Dermis microvascular lymphatic vessel endothelial cell (primary cell): ENCODE data around the gene PRRC2A. TPM values are rescaled to one million over a fixed set of nuclear protein-coding genes. Genes with fewer than 3 reads are reported as not detected.
A peak's percentile ranks its signal among the peaks of the same experiment; 100 is the strongest.

Experiments
- DNase-seq, 2 donors: peaks; one replicate each; pipeline versions ENCODE4 v3.0.0 to v3.0.0-alpha.2; 2010; ENCODE audit warnings: low read depth in 2 of 2
- total RNA-seq: library from RNA; depleted of rRNA; stranded (reverse); fragments of >200 nt; gene quantifications from 2 replicates; pipeline ENCODE4 v1.2.1, GENCODE V29; 2014

Gene PRRC2A
- 19.8 and 35.0 TPM in 2 replicates for total RNA-seq

DNA sequence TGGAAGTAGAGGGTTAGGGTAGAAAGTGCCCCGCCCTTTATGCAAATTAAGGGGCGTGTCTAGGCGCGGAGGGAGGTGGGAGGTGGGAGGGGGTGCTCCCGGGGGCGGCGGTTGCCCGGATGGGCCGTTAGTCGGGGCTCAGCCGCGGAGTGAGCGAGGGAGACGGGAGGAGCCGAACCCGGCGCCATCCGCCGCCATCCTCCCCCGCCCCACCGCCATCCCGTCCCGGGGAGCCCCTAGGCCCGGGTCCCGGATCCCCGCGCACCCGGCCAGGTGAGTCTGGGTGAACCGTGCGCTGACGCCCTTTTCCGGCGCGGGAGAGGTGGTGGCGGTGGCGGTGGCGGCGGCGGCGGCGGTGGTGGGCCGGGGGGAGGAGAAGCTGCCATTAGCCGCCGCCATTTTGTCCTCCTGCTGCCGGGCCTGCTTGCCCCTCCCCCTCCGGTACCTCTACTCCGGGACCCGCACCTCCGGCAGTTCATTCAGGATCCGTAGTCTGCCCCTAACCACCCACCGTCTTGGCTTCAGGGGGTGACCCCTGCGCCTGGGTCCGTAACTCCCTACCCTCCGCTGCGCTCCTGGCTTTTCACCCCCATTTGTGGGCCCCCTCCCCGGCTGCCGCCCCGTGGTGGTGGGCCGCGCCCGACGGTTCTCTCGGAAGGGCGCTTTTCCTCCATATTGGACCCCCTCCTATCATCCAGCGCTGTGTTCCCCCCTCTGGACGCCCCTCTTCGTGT is at the start of gene PRRC2A:
Gene PRRC2A (plus strand): TSS at position 130 of the 734 bp plus-strand sequence. CDS start 2,075 bp downstream, outside the sequence.
- DNase-seq = peak in 1 of 2 donors; percentile 26

DNA sequence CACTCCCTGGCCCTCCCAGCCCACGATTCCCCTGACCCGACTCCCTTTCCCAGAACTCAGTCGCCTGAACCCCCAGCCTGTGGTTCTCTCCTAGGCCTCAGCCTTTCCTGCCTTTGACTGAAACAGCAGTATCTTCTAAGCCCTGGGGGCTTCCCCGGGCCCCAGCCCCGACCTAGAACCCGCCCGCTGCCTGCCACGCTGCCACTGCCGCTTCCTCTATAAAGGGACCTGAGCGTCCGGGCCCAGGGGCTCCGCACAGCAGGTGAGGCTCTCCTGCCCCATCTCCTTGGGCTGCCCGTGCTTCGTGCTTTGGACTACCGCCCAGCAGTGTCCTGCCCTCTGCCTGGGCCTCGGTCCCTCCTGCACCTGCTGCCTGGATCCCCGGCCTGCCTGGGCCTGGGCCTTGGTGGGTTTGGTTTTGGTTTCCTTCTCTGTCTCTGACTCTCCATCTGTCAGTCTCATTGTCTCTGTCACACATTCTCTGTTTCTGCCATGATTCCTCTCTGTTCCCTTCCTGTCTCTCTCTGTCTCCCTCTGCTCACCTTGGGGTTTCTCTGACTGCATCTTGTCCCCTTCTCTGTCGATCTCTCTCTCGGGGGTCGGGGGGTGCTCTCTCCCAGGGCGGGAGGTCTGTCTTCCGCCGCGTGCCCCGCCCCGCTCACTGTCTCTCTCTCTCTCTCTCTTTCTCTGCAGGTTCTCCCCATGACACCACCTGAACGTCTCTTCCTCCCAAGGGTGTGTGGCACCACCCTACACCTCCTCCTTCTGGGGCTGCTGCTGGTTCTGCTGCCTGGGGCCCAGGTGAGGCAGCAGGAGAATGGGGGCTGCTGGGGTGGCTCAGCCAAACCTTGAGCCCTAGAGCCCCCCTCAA is 48.2 kb upstream of the PRRC2A start, which contains the start of gene LTA:
Gene LTA (plus strand): TSS at position 249 of the 871 bp plus-strand sequence. CDS start 454 bp downstream, at position 703.
- no peak for DNase-seq

DNA sequence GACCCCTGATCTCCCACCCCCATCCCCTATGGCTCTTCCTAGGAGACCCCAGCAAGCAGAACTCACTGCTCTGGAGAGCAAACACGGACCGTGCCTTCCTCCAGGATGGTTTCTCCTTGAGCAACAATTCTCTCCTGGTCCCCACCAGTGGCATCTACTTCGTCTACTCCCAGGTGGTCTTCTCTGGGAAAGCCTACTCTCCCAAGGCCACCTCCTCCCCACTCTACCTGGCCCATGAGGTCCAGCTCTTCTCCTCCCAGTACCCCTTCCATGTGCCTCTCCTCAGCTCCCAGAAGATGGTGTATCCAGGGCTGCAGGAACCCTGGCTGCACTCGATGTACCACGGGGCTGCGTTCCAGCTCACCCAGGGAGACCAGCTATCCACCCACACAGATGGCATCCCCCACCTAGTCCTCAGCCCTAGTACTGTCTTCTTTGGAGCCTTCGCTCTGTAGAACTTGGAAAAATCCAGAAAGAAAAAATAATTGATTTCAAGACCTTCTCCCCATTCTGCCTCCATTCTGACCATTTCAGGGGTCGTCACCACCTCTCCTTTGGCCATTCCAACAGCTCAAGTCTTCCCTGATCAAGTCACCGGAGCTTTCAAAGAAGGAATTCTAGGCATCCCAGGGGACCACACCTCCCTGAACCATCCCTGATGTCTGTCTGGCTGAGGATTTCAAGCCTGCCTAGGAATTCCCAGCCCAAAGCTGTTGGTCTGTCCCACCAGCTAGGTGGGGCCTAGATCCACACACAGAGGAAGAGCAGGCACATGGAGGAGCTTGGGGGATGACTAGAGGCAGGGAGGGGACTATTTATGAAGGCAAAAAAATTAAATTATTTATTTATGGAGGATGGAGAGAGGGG is 47.0 kb upstream of the PRRC2A start:
- no peak for DNase-seq

DNA sequence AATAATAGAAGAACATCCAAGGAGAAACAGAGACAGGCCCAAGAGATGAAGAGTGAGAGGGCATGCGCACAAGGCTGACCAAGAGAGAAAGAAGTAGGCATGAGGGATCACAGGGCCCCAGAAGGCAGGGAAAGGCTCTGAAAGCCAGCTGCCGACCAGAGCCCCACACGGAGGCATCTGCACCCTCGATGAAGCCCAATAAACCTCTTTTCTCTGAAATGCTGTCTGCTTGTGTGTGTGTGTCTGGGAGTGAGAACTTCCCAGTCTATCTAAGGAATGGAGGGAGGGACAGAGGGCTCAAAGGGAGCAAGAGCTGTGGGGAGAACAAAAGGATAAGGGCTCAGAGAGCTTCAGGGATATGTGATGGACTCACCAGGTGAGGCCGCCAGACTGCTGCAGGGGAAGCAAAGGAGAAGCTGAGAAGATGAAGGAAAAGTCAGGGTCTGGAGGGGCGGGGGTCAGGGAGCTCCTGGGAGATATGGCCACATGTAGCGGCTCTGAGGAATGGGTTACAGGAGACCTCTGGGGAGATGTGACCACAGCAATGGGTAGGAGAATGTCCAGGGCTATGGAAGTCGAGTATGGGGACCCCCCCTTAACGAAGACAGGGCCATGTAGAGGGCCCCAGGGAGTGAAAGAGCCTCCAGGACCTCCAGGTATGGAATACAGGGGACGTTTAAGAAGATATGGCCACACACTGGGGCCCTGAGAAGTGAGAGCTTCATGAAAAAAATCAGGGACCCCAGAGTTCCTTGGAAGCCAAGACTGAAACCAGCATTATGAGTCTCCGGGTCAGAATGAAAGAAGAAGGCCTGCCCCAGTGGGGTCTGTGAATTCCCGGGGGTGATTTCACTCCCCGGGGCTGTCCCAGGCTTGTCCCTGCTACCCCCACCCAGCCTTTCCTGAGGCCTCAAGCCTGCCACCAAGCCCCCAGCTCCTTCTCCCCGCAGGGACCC is 46.1 kb upstream of the PRRC2A start:
- no peak for DNase-seq

- DNase-seq = no peak
Observed at GRCh38 chr6:31575335-31575901, 45.1 kb upstream of the PRRC2A start, which contains the start of gene TNF. Gene TNF (plus strand): TSS chr6:31575565. CDS start chr6:31575742, 177 bp downstream.

DNA sequence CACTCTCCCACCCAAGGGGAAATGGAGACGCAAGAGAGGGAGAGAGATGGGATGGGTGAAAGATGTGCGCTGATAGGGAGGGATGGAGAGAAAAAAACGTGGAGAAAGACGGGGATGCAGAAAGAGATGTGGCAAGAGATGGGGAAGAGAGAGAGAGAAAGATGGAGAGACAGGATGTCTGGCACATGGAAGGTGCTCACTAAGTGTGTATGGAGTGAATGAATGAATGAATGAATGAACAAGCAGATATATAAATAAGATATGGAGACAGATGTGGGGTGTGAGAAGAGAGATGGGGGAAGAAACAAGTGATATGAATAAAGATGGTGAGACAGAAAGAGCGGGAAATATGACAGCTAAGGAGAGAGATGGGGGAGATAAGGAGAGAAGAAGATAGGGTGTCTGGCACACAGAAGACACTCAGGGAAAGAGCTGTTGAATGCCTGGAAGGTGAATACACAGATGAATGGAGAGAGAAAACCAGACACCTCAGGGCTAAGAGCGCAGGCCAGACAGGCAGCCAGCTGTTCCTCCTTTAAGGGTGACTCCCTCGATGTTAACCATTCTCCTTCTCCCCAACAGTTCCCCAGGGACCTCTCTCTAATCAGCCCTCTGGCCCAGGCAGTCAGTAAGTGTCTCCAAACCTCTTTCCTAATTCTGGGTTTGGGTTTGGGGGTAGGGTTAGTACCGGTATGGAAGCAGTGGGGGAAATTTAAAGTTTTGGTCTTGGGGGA is 44.4 kb upstream of the PRRC2A start:
- DNase-seq = no peak

DNA sequence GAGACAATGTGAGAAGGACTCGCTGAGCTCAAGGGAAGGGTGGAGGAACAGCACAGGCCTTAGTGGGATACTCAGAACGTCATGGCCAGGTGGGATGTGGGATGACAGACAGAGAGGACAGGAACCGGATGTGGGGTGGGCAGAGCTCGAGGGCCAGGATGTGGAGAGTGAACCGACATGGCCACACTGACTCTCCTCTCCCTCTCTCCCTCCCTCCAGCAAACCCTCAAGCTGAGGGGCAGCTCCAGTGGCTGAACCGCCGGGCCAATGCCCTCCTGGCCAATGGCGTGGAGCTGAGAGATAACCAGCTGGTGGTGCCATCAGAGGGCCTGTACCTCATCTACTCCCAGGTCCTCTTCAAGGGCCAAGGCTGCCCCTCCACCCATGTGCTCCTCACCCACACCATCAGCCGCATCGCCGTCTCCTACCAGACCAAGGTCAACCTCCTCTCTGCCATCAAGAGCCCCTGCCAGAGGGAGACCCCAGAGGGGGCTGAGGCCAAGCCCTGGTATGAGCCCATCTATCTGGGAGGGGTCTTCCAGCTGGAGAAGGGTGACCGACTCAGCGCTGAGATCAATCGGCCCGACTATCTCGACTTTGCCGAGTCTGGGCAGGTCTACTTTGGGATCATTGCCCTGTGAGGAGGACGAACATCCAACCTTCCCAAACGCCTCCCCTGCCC is 43.5 kb upstream of the PRRC2A start:
- no peak for DNase-seq

- no peak for DNase-seq
Observed at GRCh38 chr6:31577579-31577966, 42.9 kb upstream of the PRRC2A start.

- peak in 1 of 2 donors; percentile 52 for DNase-seq
Observed at GRCh38 chr6:31578184-31579118, 42.1 kb upstream of the PRRC2A start.

- no peak for DNase-seq
Observed at GRCh38 chr6:31579119-31579505, 41.4 kb upstream of the PRRC2A start.

- no peak for DNase-seq
Observed at GRCh38 chr6:31579546-31580437, 40.7 kb upstream of the PRRC2A start.

DNA sequence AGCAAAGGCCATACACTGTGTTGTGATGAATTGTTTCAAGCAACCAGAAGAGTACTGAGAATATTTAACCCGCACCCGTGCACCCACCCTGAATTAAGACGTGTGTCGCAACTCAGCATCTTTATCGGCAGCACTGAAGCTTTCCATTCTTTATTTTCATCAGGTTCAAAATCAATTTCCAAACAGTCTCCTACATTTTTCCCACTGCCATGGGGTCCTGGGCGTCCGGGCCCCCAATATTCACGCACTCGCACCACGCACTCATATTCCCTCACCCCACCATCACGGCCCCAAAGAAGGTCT is 40.1 kb upstream of the PRRC2A start:
- DNase-seq = no peak

GRCh38 chr6:31580807-31581433 is 39.6 kb upstream of the PRRC2A start:
- peak in 1 of 2 donors; percentile 88 for DNase-seq

DNA sequence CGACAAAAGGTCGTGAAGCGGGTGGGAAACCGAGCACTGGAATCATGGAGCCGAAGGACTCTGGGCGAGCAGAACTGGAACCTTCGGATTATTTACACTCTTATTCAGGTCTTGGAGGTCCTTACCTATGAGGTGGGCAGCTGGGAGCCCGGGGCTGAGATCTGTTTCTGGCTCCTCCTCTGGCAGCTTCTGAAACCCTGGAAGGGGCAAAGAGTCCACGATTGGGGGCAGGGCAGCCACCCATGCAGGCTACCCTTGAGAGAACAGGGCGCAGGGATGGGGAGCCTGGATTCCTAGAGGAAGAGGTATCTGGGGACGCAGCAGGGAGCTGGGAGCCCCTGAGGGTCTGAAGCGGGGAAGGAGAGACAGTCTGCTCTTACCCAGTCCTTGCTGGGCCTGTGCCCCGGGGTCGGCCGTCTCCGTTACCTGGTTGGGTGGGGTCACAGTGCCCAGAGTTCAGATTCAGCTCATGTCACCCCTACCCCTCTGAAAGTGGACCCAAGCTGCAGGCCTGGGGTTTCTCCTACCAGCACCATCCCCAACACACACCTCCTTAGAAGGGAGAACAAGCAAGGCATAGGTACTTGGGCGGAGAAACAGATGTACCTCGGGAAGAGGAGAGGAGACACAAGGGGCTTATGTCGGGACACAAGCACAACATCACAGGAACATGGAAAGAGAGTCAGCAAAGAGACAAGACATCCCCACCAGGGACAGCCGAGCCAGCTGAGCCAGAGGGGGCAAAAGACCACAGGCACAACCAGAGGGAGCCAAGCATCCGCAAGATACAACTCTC is 38.9 kb upstream of the PRRC2A start:
- peak in 1 of 2 donors; percentile 16 for DNase-seq

DNA sequence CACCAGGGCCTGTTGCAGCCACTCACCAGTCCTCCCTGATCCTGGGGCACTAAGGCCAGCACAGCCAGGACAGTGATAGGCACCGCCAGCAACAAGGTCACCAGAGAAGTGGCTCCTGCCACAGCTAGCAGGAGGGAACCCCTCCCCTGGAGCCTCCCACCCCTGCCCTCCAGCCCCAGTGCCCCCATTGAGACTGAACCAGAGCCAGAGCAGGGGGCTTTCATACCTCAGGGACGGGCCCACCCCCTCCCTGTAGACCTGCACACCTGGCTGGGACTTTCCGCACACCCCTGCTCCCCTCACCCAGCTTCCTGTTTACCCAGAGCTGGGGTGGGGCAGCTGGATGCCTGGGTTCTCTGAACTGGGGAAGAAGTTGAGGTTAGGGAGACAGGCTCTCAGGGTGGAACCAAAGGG is 38.3 kb upstream of the PRRC2A start, which contains the start of gene LTB:
Gene LTB (minus strand): TSS at position 195 of the 414 bp plus-strand sequence. CDS start 7 bp downstream, at position 188.
- DNase-seq = no peak
